DMS53 treated with DMSO at 0.1 percent for 48 hours (cell line): ENCODE data around the gene RTRAF.

Experiments used
- DNase-seq: peaks from one replicate; lab custom pipeline; 2025; ENCODE audit not compliant: unreplicated experiment; lab: John Stamatoyannopoulos, UW

RTRAF gene

DNA sequence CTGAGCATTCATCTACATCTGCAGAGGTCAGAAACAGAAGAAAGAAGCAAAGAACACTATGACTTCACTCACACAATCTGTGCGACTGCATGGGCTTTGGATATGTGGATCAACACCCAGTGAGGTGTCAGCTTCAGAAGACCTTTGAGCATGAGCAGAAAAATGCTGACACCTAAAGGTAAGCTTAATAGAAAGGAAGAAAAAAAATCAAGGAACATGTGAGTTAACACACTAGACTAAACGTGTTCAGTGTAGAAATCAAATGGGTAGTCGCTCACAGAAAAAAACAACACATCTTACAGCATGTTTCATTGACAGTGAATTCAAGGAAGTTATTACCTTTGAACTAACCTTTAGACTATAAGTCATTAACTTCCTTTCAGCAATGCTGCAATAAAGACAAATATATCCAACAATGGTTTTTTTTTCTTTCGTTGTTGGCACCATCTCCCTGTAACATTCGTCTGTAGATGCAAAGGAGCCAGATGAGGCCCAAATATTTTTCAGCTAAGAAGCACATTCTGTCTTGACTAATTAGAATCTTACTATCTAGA is 30.9 kb downstream of the RTRAF start:
- DNase-seq: no peak

- DNase-seq: no peak
Measured at GRCh38 chr14:52020866-52021717, 31.7 kb downstream of the RTRAF start.

DNA sequence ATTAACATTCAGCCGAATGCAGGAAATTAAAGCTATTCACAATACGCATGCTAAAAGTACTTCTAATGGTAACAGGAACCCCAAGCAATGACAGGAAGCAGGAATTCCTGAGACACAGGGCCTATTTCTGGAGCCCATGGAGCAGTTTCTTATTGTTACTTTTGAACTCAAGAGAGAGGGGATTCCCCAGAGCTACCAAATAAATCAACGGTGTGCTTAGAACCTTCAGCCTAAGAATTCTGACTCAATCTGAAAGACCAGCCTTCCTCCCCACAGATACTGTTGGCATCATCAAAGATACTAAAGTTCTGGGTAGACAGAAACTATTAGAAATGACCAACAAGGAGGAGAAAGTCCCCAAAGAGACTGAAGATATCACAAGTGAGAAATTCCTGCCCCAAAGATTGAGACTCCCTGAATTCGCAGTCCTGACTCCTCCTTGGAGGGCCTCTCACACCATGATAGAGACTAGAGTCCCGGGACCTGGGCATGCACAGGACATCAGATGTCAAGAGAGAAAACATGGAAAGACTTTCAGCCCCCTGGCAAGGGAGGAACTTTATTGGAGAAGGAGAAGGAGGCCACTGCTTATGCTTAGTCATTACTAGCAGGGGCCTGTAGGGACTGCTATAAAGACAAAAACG is 32.7 kb downstream of the RTRAF start:
- no peak for DNase-seq

GRCh38 chr14:52023518-52023917 is 34.2 kb downstream of the RTRAF start:
- no peak for DNase-seq

- DNase-seq: no peak
Measured at GRCh38 chr14:52025310-52025709, 36.0 kb downstream of the RTRAF start.

GRCh38 chr14:52026017-52026660 is 36.8 kb downstream of the RTRAF start:
- DNase-seq: no peak

GRCh38 chr14:52026901-52027300 is 37.6 kb downstream of the RTRAF start:
- DNase-seq: no peak

DNA sequence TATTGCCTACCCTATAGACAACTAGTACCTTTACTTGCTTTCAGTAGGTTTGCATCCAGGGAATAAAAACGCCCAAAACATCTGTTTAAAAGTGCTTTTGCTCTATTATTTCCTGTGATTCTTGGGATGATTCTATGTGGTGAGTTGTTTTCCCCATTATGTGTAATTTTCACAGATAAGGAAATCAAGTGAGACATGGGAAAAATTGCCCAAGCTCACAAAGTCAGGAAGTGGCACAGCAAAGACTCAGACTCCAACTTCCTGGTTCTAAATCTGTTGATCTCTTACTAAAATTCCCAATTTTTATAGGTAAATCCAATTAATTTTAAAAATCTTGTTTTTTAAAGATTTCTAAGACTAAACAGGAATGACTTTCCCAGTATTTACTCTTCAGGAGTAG is 40.5 kb downstream of the RTRAF start:
- no peak for DNase-seq

- DNase-seq: no peak
Measured at GRCh38 chr14:52031781-52032180, 42.4 kb downstream of the RTRAF start.

- DNase-seq: no peak
Measured at GRCh38 chr14:52032204-52032801, 43.0 kb downstream of the RTRAF start.

- no peak for DNase-seq
Measured at GRCh38 chr14:52033101-52033642, 43.8 kb downstream of the RTRAF start.

- DNase-seq: no peak
Measured at GRCh38 chr14:52039124-52039815, 49.9 kb downstream of the RTRAF start.

DNA sequence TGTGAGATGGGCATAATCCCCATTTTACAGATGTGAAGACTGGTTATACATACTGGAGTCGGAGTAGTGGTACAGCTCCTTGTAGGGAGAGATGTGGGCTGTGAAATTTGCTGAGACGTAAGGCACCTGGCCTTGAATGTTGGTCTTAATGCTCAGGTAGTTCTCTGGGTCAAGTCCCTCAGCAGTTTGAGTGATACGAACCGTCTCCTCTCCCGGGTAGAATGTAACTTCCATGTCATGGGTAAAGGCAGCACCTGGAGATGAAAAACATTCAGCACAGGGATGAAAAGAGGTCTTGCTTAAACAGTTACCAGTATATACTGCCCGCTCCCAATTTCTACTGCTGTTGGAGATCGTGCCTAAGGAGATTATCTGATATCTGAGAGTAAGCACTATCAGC is 51.3 kb downstream of the RTRAF start:
- no peak for DNase-seq

GRCh38 chr14:52042371-52043289 is 53.3 kb downstream of the RTRAF start:
- no peak for DNase-seq

- peak; percentile 7 for DNase-seq
Measured at GRCh38 chr14:52043690-52044089, 54.3 kb downstream of the RTRAF start.

- no peak for DNase-seq
Measured at GRCh38 chr14:52044791-52045522, 55.6 kb downstream of the RTRAF start.

- no peak for DNase-seq
Measured at GRCh38 chr14:52046376-52046917, 57.1 kb downstream of the RTRAF start.

GRCh38 chr14:52048116-52048515 is 58.8 kb downstream of the RTRAF start:
- DNase-seq: no peak
